ENCODE data around the gene KLHL11. TPM values are rescaled to one million over a fixed set of nuclear protein-coding genes. Genes with fewer than 3 reads are reported as not detected.

The KLHL11 gene
- total and polyA plus RNA-seq, 9 of the 15 experiments (the other 6 are each of a cell fraction or from before 2014, with no cell fraction given): 0.20 to 17.0 (median 10.3) TPM

GRCh38 chr17:41835800-41836549 lies 29.2 kb downstream of the KLHL11 start, which contains the start of gene NT5C3B (continued):
- TF ChIP-seq ELF1 (tag; IDR thresholded peaks at IDR 0.05): no peak
- no peak for TF ChIP-seq CHD1 (IDR thresholded peaks at IDR 0.05; ENCODE audit: low read length)
- 0 out of 2 replicates have a peak, but pooled peaks have one; percentile 42 for TF ChIP-seq RREB1 (CRISPR knock-in tag; IDR thresholded peaks at IDR 0.05)
- peak; percentile 15 for TF ChIP-seq KDM5B (IDR thresholded peaks at IDR 0.05; ENCODE audit: insufficient replicate concordance, low read depth, low read length)
- TF ChIP-seq NONO (IDR thresholded peaks at IDR 0.05; ENCODE audit: low read depth in 2 of 2, low read length in 1 of 2): 0 out of 4 replicates have a peak, but pooled peaks of 1 of the 2 experiments have one; percentile 22
- TF ChIP-seq RB1 (IDR thresholded peaks at IDR 0.05; ENCODE audit: low read depth): peak; percentile 30; the same call in 1 of the 2 replicates
- TF ChIP-seq MYBL2 (IDR thresholded peaks at IDR 0.05; ENCODE audit: low read depth): no peak
- no peak for TF ChIP-seq MYBL2 (CRISPR knock-in tag; IDR thresholded peaks at IDR 0.05; ENCODE audit: borderline replicate concordance)
- no peak for TF ChIP-seq ARHGAP35 (IDR thresholded peaks at IDR 0.05; ENCODE audit: partially characterized antibody)
- TF ChIP-seq TAF1 (IDR thresholded peaks at IDR 0.05; ENCODE audit: control insufficient read depth, extremely low read depth, insufficient read depth, low read length, severe bottlenecking): peak; percentile 65
- no peak for TF ChIP-seq ZNF436 (CRISPR knock-in tag; IDR thresholded peaks at IDR 0.05)
- TF ChIP-seq ZNF395 (CRISPR knock-in tag; IDR thresholded peaks at IDR 0.05): peak; percentile 74; the same call in 1 of the 2 replicates

All from K562 (cell line).